GM12891 (cell line): ENCODE data around the gene MYOZ2.
A peak's percentile ranks its signal among the peaks of the same experiment; 100 is the strongest.

Experiments
- PAX5 ChIP-seq: IDR thresholded peaks from 2 replicates; pipeline ENCODE4 v1.6.1; 2011; ENCODE audit warnings: low read length, moderate library complexity, mild to moderate bottlenecking; ENCODE audit not compliant: insufficient read depth, severe bottlenecking
- POLR2A ChIP-seq: IDR thresholded peaks from 2 replicates; pipeline ENCODE4 v1.6.1; 2011; ENCODE audit warnings: low read depth, low read length, control low read depth
- POLR2AphosphoS5 ChIP-seq: IDR thresholded peaks from 2 replicates; pipeline ENCODE4 v1.6.1; 2011; ENCODE audit warnings: low read depth, low read length, control low read depth
- POU2F2 ChIP-seq: IDR thresholded peaks from 2 replicates; pipeline ENCODE4 v1.6.1; 2011; ENCODE audit warnings: low read depth, mild to moderate bottlenecking, control low read depth, low read length, moderate library complexity
- SPI1 ChIP-seq: IDR thresholded peaks from 2 replicates; pipeline ENCODE4 v1.6.1; 2011; ENCODE audit warnings: low read depth, low read length, control low read depth
- TAF1 ChIP-seq: IDR thresholded peaks from 2 replicates; pipeline ENCODE4 v1.6.1; 2011; ENCODE audit warnings: low read depth, low read length, control low read depth

- TF ChIP-seq POLR2A = peak; percentile 52; the same call in 1 of the 2 replicates
- peak; percentile 62; the same call in 1 of the 2 replicates for TF ChIP-seq POLR2AphosphoS5
- peak; percentile 23; the same call in 1 of the 2 replicates for TF ChIP-seq TAF1
- TF ChIP-seq SPI1 = no peak
- peak; percentile 40 for TF ChIP-seq PAX5
- peak; percentile 17; the same call in 1 of the 2 replicates for TF ChIP-seq POU2F2
Measured at GRCh38 chr4:119212234-119212963, 76.8 kb downstream of the MYOZ2 start, which contains the start of gene USP53.
